Liver (tissue), 3 donors: Measurements from ENCODE around the gene RAB1A.

Experiments used
- ATF3 ChIP-seq: IDR thresholded peaks from 2 replicates; pipeline ENCODE4 v1.6.1; 2016; ENCODE audit warnings: antibody characterized with exemption
- CTCF ChIP-seq: fragments of 150-350 bp; IDR thresholded peaks from 2 replicates; pipeline ENCODE4 v1.5.1; 2017; ENCODE audit warnings: improper control_type of control experiment, low read depth, low read length; ENCODE audit not compliant: missing input control
- FOXA1 ChIP-seq: IDR thresholded peaks from 2 replicates; pipeline ENCODE4 v1.6.1; 2016; ENCODE audit warnings: antibody characterized with exemption
- GABPA ChIP-seq, 2 donors: IDR thresholded peaks in 1 of 2; conservative IDR thresholded peaks in 1 of 2; 2 replicates each; pipeline ENCODE4 v1.6.1; 2016; ENCODE audit warnings: antibody characterized with exemption in 2 of 2, mild to moderate bottlenecking in 1 of 2, moderate library complexity in 1 of 2
- HNF4A ChIP-seq, 2 donors: conservative IDR thresholded peaks; 2 replicates each; pipeline ENCODE4 v1.6.1; 2016; ENCODE audit warnings: antibody characterized with exemption in 2 of 2, mild to moderate bottlenecking in 2 of 2
- JUND ChIP-seq, 2 donors: IDR thresholded peaks; 2 replicates each; pipeline ENCODE4 v1.6.1; 2016; ENCODE audit warnings: antibody characterized with exemption in 2 of 2
- MAX ChIP-seq: IDR thresholded peaks from 2 replicates; pipeline ENCODE4 v1.6.1; 2016; ENCODE audit warnings: antibody characterized with exemption
- RAD21 ChIP-seq, 2 donors: IDR thresholded peaks; 2 replicates each; pipeline ENCODE4 v1.6.1; 2016; ENCODE audit warnings: antibody characterized with exemption in 2 of 2, mild to moderate bottlenecking in 2 of 2
- REST ChIP-seq: IDR thresholded peaks from 2 replicates; pipeline ENCODE4 v1.6.1; 2016; ENCODE audit warnings: antibody characterized with exemption, mild to moderate bottlenecking
- RXRA ChIP-seq, 2 donors: IDR thresholded peaks; 2 replicates each; pipeline ENCODE4 v1.6.1; 2017 to 2018; ENCODE audit warnings: antibody characterized with exemption in 2 of 2, mild to moderate bottlenecking in 1 of 2
- SP1 ChIP-seq: IDR thresholded peaks from 2 replicates; pipeline ENCODE4 v1.6.1; 2018; ENCODE audit warnings: antibody characterized with exemption, mild to moderate bottlenecking
- TAF1 ChIP-seq: conservative IDR thresholded peaks from 2 replicates; pipeline ENCODE4 v1.6.1; 2016; ENCODE audit warnings: antibody characterized with exemption, mild to moderate bottlenecking
- YY1 ChIP-seq: IDR thresholded peaks from 2 replicates; pipeline ENCODE4 v1.6.1; 2016; ENCODE audit warnings: antibody characterized with exemption, mild to moderate bottlenecking
- donor health status: healthy.
- donor health status: healthy.

GRCh38 chr2:65134158-65134557 lies 4.3 kb upstream of the RAB1A start:
- TF ChIP-seq CTCF (no peak), HNF4A (conservative IDR thresholded peaks at IDR 0.05) (no peak), REST (no peak), GABPA (IDR thresholded peaks at IDR 0.05 in 1 of 2, conservative IDR thresholded peaks at IDR 0.05 in 1 of 2) (no peak), FOXA1 (no peak), TAF1 (no peak), SP1 (no peak), YY1 (no peak), RXRA (IDR thresholded peaks at IDR 0.05) (no peak), RAD21 (IDR thresholded peaks at IDR 0.05) (no peak), JUND (IDR thresholded peaks at IDR 0.05) (no peak), MAX (no peak), ATF3 (no peak)
